ENCODE measurements around the gene RANBP10. TPM values are rescaled to one million over a fixed set of nuclear protein-coding genes. Genes with fewer than 3 reads are reported as not detected.

The RANBP10 gene
- total RNA-seq, 1 donor from 2014 or later: 11.4 TPM

- no peaks in the 10 kb centered on the region for H3K4me1 Mint-ChIP-seq
Measured at GRCh38 chr16:67760206-67760955, 46.0 kb downstream of the RANBP10 start.

DNA sequence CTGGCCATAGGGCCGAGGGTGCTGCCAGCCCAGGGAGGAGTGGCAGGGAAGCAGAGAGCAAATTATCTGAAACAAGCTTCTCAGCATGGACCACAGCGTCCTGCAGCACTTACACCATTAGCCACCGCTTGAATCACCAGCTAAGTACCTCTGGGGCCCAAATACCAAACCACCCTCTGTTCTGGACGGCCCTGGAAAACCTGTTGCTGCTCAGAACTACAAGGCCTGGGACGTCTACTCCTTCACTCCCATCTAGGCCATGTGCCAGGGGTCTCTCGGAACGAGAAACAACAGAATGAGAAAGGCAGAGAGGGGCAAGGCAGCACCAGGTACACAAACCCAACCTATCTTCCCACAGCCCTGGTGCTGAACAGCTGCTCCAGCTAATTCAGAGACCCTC, 47.4 kb downstream of the RANBP10 start:
- Histone ChIP-seq H3K79me2 (ENCODE audit: low read depth) (no peaks in the 10 kb centered on the region), H3K4me1 (no peaks in the 10 kb centered on the region), H3K27me3 (no peaks in the 10 kb centered on the region), H3K9me3 (ENCODE audit: low read depth) (no peaks in the 10 kb centered on the region), H4K20me1 (ENCODE audit: low read depth) (peaks cover 23% of the 10 kb centered on the region), H3K4me3 (no peak overlapping the region), H3K4me2 (no peak overlapping the region), H3K9ac (no peak overlapping the region), H3F3A (ENCODE audit: low read depth) (no peaks in the 10 kb centered on the region), H3K27ac (no peak overlapping the region), H3K36me3 (no peaks in the 10 kb centered on the region), H2AFZ (replicated peaks) (no peak overlapping the region)
- no peaks in the 10 kb centered on the region for H3K4me1 Mint-ChIP-seq
- no peak overlapping the region for H3K27ac Mint-ChIP-seq
- TF ChIP-seq, protein P1, sequence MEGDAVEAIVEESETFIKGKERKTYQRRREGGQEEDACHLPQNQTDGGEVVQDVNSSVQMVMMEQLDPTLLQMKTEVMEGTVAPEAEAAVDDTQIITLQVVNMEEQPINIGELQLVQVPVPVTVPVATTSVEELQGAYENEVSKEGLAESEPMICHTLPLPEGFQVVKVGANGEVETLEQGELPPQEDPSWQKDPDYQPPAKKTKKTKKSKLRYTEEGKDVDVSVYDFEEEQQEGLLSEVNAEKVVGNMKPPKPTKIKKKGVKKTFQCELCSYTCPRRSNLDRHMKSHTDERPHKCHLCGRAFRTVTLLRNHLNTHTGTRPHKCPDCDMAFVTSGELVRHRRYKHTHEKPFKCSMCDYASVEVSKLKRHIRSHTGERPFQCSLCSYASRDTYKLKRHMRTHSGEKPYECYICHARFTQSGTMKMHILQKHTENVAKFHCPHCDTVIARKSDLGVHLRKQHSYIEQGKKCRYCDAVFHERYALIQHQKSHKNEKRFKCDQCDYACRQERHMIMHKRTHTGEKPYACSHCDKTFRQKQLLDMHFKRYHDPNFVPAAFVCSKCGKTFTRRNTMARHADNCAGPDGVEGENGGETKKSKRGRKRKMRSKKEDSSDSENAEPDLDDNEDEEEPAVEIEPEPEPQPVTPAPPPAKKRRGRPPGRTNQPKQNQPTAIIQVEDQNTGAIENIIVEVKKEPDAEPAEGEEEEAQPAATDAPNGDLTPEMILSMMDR (IDR thresholded peaks at IDR 0.05): no peak
- no peak for TF ChIP-seq EZH2 (IDR thresholded peaks at IDR 0.05)
- H3K9me3 Mint-ChIP-seq: no peaks in the 10 kb centered on the region
- H3K4me3 Mint-ChIP-seq: no peak overlapping the region
- no peak for DNase-seq (ENCODE audit: low spot score)
- H3K36me3 Mint-ChIP-seq: peaks cover 7% of the 10 kb centered on the region
- peaks cover 2% of the 10 kb centered on the region for H3K27me3 Mint-ChIP-seq (ENCODE audit: insufficient read depth, low read depth)

More at GRCh38 chr16:67760206-67760955, 46.0 kb downstream of the RANBP10 start:
- Histone ChIP-seq H4K20me1 (ENCODE audit: low read depth) (peaks cover 23% of the 10 kb centered on the region), H3K4me1 (no peaks in the 10 kb centered on the region), H3K79me2 (ENCODE audit: low read depth) (no peaks in the 10 kb centered on the region), H3K27ac (no peak overlapping the region), H3K27me3 (no peaks in the 10 kb centered on the region), H3K9ac (peak overlapping the region; percentile 22), H2AFZ (replicated peaks) (no peak overlapping the region), H3K4me2 (no peak overlapping the region), H3F3A (ENCODE audit: low read depth) (no peaks in the 10 kb centered on the region), H3K9me3 (ENCODE audit: low read depth) (no peaks in the 10 kb centered on the region), H3K36me3 (no peaks in the 10 kb centered on the region), H3K4me3 (no peak overlapping the region)
- Mint-ChIP-seq H3K36me3 (peaks cover 7% of the 10 kb centered on the region), H3K4me3 (no peak overlapping the region), H3K9me3 (no peaks in the 10 kb centered on the region), H3K27me3 (ENCODE audit: insufficient read depth, low read depth) (peaks cover 2% of the 10 kb centered on the region), H3K27ac (no peak overlapping the region)
- DNase-seq (ENCODE audit: low spot score): no peak
- TF ChIP-seq, protein P1 (IDR thresholded peaks at IDR 0.05): no peak
- TF ChIP-seq EZH2phosphoT487 (IDR thresholded peaks at IDR 0.05) (no peak), EZH2 (IDR thresholded peaks at IDR 0.05) (no peak)

DNA sequence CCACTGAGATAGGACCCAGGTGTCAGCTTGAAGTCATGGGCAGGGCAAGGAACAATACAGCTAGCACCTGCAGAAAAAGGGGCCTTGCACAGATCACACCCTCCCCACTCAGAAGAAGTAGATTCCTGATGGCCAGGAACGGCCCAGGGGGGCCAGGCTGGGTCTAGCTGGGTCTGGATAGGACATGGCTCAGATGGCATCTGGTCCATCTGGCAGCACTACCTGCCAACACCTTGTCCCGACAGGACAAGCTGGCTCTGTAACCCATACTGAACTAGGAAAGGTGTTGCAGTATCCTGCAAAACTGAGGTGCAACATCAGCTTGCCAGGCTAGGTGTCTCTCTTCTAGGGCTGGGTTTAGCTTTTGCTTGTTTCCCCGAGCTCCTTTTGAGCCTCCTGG, 48.4 kb downstream of the RANBP10 start:
- DNase-seq (ENCODE audit: low spot score): no peak
- Mint-ChIP-seq H3K27me3 (ENCODE audit: insufficient read depth, low read depth) (peaks cover 2% of the 10 kb centered on the region), H3K4me1 (no peaks in the 10 kb centered on the region), H3K36me3 (peaks cover 8% of the 10 kb centered on the region), H3K4me3 (no peak overlapping the region), H3K9me3 (no peaks in the 10 kb centered on the region), H3K27ac (no peak overlapping the region)
- Histone ChIP-seq H3F3A (ENCODE audit: low read depth) (no peaks in the 10 kb centered on the region), H3K4me2 (no peak overlapping the region), H3K79me2 (ENCODE audit: low read depth) (no peaks in the 10 kb centered on the region), H3K4me1 (no peaks in the 10 kb centered on the region), H3K36me3 (no peaks in the 10 kb centered on the region), H3K27me3 (no peaks in the 10 kb centered on the region), H3K9ac (no peak overlapping the region), H3K9me3 (ENCODE audit: low read depth) (no peaks in the 10 kb centered on the region), H4K20me1 (ENCODE audit: low read depth) (peaks cover 23% of the 10 kb centered on the region), H3K4me3 (no peak overlapping the region), H3K27ac (no peak overlapping the region), H2AFZ (replicated peaks) (no peak overlapping the region)
- TF ChIP-seq EZH2phosphoT487 (IDR thresholded peaks at IDR 0.05) (no peak), EZH2 (IDR thresholded peaks at IDR 0.05) (no peak)
- TF ChIP-seq, protein P1 (IDR thresholded peaks at IDR 0.05): no peak
